A172 (cell line): Measurements from ENCODE around the gene HOXB9. TPM values are rescaled to one million over a fixed set of nuclear protein-coding genes. Genes with fewer than 3 reads are reported as not detected.
A peak's percentile ranks its signal among the peaks of the same experiment; 100 is the strongest.

ENCODE experiments used
- DNase-seq: peaks from one replicate; pipeline ENCODE4 v3.0.0-alpha.2; 2015; ENCODE audit warnings: low spot score
- total RNA-seq: library from RNA; depleted of rRNA; stranded (reverse); fragments of >200 nt; shearing (Covaris generic); gene quantifications from 2 replicates; pipeline ENCODE4 v1.2.3, GENCODE V29; 2014

HOXB9 gene
- total RNA-seq, 1 experiment from 2014 or later, result 8.3 TPM

GRCh38 chr17:48624544-48625494 is 1.3 kb downstream of the HOXB9 start:
- DNase-seq, result peak; percentile 39

- DNase-seq, result no peak
Measured at GRCh38 chr17:48624118-48624517, 2.0 kb downstream of the HOXB9 start.

- DNase-seq, result no peak
Measured at GRCh38 chr17:48623583-48623982, 2.6 kb downstream of the HOXB9 start.

- no peak for DNase-seq
Measured at GRCh38 chr17:48622857-48623256, 3.3 kb downstream of the HOXB9 start.

- no peak for DNase-seq
Measured at GRCh38 chr17:48621410-48622392, 4.5 kb downstream of the HOXB9 start.

GRCh38 chr17:48620461-48621139 is 5.6 kb downstream of the HOXB9 start:
- no peak for DNase-seq

- DNase-seq, result no peak
Measured at GRCh38 chr17:48619826-48620449, 6.2 kb downstream of the HOXB9 start.

- peak; percentile 92 for DNase-seq
Measured at GRCh38 chr17:48618256-48618896, 7.8 kb downstream of the HOXB9 start.

- peak; percentile 39 for DNase-seq
Measured at GRCh38 chr17:48617471-48618255, 8.5 kb downstream of the HOXB9 start.

GRCh38 chr17:48616717-48617470 is 9.3 kb downstream of the HOXB9 start:
- peak; percentile 50 for DNase-seq

- DNase-seq, result peak; percentile 52
Measured at GRCh38 chr17:48615963-48616716, 10.0 kb downstream of the HOXB9 start.

- DNase-seq, result peak; percentile 87
Measured at GRCh38 chr17:48615047-48615962, 10.9 kb downstream of the HOXB9 start, which contains the start of gene HOXB8. TSS of gene HOXB8 (minus strand) at chr17:48615292. CDS start at chr17:48614704, 588 bp downstream.

- DNase-seq, result peak; percentile 17
Measured at GRCh38 chr17:48613862-48614694, 12.1 kb downstream of the HOXB9 start.

- DNase-seq, result peak; percentile 41
Measured at GRCh38 chr17:48612854-48613691, 13.1 kb downstream of the HOXB9 start.

- peak; percentile 31 for DNase-seq
Measured at GRCh38 chr17:48612456-48612853, 13.7 kb downstream of the HOXB9 start.
